Suprapubic skin (tissue), 4 donors: Measurements from ENCODE around the gene GOLGA3. TPM values are rescaled to one million over a fixed set of nuclear protein-coding genes. Genes with fewer than 3 reads are reported as not detected.

Experiments
- DNase-seq, 2 donors: peaks; one replicate each; pipeline ENCODE4 v3.0.0-alpha.2; 2019; ENCODE audit warnings: low spot score in 2 of 2
- H3K27ac ChIP-seq: fragments of 200-600 bp; sonication (generic); one replicate; pipeline ENCODE4 v1.5.1; 2019
- H3K27me3 ChIP-seq: fragments of 200-600 bp; sonication (generic); one replicate; pipeline ENCODE4 v1.5.1; 2019
- H3K36me3 ChIP-seq: fragments of 200-600 bp; sonication (generic); one replicate; pipeline ENCODE4 v1.5.1; 2019
- H3K4me1 ChIP-seq: fragments of 200-600 bp; sonication (generic); one replicate; pipeline ENCODE4 v1.5.1; 2019
- H3K4me3 ChIP-seq: fragments of 200-600 bp; sonication (generic); one replicate; pipeline ENCODE4 v1.5.1; 2019; ENCODE audit warnings: mild to moderate bottlenecking
- H3K9me3 ChIP-seq: fragments of 200-600 bp; sonication (generic); one replicate; pipeline ENCODE4 v1.5.1; 2019
- EP300 ChIP-seq: sonication (generic); formaldehyde crosslinking; IDR thresholded peaks from one replicate; pipeline ENCODE4 v1.6.1; 2017; ENCODE audit warnings: antibody characterized with exemption
- POLR2A ChIP-seq, 2 donors: fragments of 450-650 bp; IDR thresholded peaks; one replicate each; pipeline ENCODE4 v1.6.1; 2017; ENCODE audit warnings: antibody characterized with exemption in 2 of 2, mild to moderate bottlenecking in 2 of 2, moderate library complexity in 2 of 2
- POLR2AphosphoS5 ChIP-seq, 3 donors: sonication (generic); formaldehyde crosslinking; IDR thresholded peaks; one replicate each; pipeline ENCODE4 v1.6.1; 2017; ENCODE audit warnings: antibody characterized with exemption in 3 of 3
- WGBS: methylation state at CpG from one replicate; pipeline ENCODE4 v1.1.5; 2018; 5-methylcytosine and 5-hydroxymethylcytosine counted together
- total RNA-seq, 4 donors: library from RNA; depleted of rRNA; stranded (reverse); fragments of >200 nt; gene quantifications; one replicate each; pipeline ENCODE4 v1.1.0, GENCODE V29; 2016
- TF ChIP-seq, protein P1 (sequence below), 2 donors: fragments of 200-600 bp in 1 of 2; fragments of 450-650 bp in 1 of 2; sonication (generic) in 1 of 2; IDR thresholded peaks; one replicate each; pipeline ENCODE4 v1.5.1; 2016 to 2019; ENCODE audit warnings: antibody characterized with exemption in 2 of 2, mild to moderate bottlenecking in 1 of 2, moderate library complexity in 1 of 2

Gene GOLGA3
- total RNA-seq, 4 donors from 2014 or later, result 75.8 to 98.4 (median 81.0) TPM

DNA sequence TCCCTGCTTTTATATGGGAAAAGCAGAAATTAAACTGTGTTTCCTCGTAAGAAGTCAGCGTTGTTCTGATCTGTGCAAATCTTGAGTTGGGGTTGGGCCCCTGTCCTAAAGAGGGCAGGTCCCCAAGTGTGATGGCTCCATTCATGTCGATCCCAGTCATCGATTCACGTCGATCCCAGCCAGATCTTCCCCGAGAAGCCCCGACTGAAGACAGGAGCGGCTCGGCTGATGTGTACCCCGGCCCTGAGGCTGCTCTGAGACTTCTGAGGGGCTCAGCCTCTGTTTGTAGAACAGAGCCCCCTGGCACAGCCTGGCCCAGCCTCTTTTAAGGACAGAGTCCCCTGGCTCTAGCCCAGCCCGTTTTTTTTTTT lies 108.7 kb downstream of the GOLGA3 start:
- TF ChIP-seq POLR2A (IDR thresholded peaks at IDR 0.05), result no peak
- TF ChIP-seq EP300, result no peak
- WGBS, result 94% methylated on average over 12 of the region's 12 CpGs
- no peaks in the 10 kb centered on the region for H3K9me3 ChIP-seq
- no peak overlapping the region for H3K4me3 ChIP-seq
- no peak for DNase-seq
- no peaks in the 10 kb centered on the region for H3K27me3 ChIP-seq
- H3K4me1 ChIP-seq, result no peaks in the 10 kb centered on the region
- H3K27ac ChIP-seq, result no peak overlapping the region
- H3K36me3 ChIP-seq, result peaks cover 95% of the 10 kb centered on the region

DNA sequence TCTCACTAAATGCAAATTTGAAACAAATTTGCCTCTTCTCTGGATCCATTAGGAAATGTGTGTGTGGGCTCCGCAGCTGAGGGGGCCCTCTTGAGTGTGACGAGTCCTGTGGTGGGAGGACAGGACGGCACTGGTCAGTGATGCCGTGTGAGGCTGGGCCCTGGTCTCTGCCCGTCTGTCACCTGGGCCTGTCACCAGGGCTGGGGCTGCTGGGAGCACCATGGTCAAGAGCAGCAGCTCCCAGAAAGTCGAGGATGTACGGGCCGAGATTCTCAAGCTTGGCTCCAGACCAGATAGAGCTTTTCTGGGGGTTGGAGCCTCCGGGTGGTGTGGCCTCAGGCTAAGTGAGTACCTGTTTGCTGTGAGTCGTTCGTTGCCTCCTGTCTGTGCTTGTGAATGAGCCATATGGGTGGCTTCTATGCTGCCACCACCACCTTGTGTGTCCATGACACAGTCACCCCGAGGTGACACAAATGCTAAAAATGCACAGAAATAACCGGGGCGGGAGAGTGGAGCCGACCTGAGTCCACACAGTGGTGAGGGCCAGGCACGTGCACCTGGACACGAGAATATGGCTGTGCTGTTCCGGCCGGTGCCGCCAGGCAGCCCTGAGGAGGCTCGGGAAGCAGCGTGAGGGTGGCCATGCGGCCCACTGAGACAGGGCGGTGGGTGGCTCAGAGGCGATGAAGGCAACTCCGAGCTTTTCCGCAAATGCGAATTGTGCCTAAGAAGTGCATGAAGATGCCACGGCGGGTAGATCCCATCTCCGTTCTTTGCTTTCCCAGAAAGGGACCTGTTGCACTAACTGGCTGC lies 109.3 kb downstream of the GOLGA3 start:
- Histone ChIP-seq H3K27me3 (no peaks in the 10 kb centered on the region), H3K36me3 (peaks cover 95% of the 10 kb centered on the region), H3K27ac (no peak overlapping the region), H3K4me1 (no peaks in the 10 kb centered on the region), H3K4me3 (no peak overlapping the region), H3K9me3 (no peaks in the 10 kb centered on the region)
- DNase-seq, result no peak
- TF ChIP-seq POLR2A (IDR thresholded peaks at IDR 0.05) (no peak), POLR2AphosphoS5 (IDR thresholded peaks at IDR 0.05) (no peak), EP300 (no peak)
- TF ChIP-seq, protein P1, sequence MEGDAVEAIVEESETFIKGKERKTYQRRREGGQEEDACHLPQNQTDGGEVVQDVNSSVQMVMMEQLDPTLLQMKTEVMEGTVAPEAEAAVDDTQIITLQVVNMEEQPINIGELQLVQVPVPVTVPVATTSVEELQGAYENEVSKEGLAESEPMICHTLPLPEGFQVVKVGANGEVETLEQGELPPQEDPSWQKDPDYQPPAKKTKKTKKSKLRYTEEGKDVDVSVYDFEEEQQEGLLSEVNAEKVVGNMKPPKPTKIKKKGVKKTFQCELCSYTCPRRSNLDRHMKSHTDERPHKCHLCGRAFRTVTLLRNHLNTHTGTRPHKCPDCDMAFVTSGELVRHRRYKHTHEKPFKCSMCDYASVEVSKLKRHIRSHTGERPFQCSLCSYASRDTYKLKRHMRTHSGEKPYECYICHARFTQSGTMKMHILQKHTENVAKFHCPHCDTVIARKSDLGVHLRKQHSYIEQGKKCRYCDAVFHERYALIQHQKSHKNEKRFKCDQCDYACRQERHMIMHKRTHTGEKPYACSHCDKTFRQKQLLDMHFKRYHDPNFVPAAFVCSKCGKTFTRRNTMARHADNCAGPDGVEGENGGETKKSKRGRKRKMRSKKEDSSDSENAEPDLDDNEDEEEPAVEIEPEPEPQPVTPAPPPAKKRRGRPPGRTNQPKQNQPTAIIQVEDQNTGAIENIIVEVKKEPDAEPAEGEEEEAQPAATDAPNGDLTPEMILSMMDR (IDR thresholded peaks at IDR 0.05), result no peak
- 95% methylated on average over 22 of the region's 31 CpGs for WGBS

Other genes with a start within 250 kb of the GOLGA3 start
- not detected for gene LRCOL1, start 218.3 kb downstream of the GOLGA3 start, total RNA-seq
- not detected for gene P2RX2, start 210.1 kb downstream of the GOLGA3 start, total RNA-seq
- gene POLE, start 141.5 kb downstream of the GOLGA3 start, total RNA-seq, result 100 to 1,000 TPM in 1 of 4 donors, 10 to 100 TPM in 3; 34.1 to 130 (median 43.3) TPM
- 10 to 100 TPM in 3 of 4 donors, 1 to 10 TPM in 1; 10.0 to 30.0 (median 22.4) TPM for gene PXMP2, start 141.3 kb downstream of the GOLGA3 start, total RNA-seq
- gene PGAM5, start 118.0 kb downstream of the GOLGA3 start, total RNA-seq, result 10 to 100 TPM; 31.4 to 43.1 (median 38.7) TPM
- 100 to 1,000 TPM in 2 of 4 donors, 10 to 100 TPM in 2; 74.7 to 222 (median 111) TPM for gene ANKLE2, start 67.0 kb downstream of the GOLGA3 start, total RNA-seq
- 10 to 100 TPM; 31.4 to 57.9 (median 40.3) TPM for gene CHFR, start 58.7 kb upstream of the GOLGA3 start, total RNA-seq
- 10 to 100 TPM in 1 of 4 donors, 1 to 10 TPM in 3; 4.9 to 18.3 (median 6.3) TPM for gene ZNF605, start 127.4 kb upstream of the GOLGA3 start, total RNA-seq
- gene ZNF26, start 157.5 kb upstream of the GOLGA3 start, total RNA-seq, result 10 to 100 TPM; 10.5 to 23.4 (median 11.8) TPM
- 10 to 100 TPM in 3 of 4 donors, 1 to 10 TPM in 1; 8.0 to 41.9 (median 21.2) TPM for gene ZNF84, start 208.6 kb upstream of the GOLGA3 start, total RNA-seq